Measurements from ENCODE around the gene SCN3B.

Gene SCN3B

DNA sequence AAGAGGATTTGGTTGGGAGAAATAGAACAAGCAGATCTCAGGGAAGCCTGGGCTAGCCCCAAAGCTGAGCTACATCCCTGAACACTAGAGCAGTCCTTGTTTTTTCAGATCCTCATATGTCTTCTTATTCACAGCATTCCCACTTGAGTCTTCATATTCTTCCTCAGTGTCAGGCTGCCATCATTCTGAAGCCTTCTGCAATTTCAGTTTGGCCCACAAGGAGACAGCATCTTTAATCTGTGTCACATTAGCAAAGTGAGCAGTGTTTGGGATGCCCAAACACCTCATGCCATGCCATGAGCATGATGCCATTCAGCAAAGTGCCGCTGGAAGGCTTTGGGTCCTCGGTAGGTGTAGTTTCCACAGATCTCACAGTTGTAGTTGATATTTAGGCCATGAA is 56.6 kb downstream of the SCN3B start:
- DNase-seq (ENCODE audit: low read depth), result no peak

DNA sequence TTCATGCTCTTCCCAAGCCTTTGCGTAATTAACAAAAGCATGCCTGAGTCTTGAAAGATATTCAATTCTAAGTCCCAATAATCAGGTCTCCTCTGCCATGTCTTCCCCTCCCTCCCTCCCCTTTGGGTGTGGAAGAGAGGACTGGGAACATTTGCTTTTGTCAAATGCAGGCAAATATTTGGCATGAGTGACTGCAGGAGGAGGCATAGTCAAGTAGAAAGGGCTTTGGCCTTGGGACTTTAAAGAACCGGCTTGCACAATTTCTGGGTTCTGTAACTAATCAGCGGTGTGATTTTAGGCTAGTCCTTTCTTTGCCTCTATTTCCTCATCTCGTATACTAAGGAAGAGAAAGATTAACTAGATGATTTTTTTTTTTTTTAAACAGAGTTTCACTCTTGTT is 59.5 kb downstream of the SCN3B start:
- no peak for DNase-seq (ENCODE audit: low read depth)

DNA sequence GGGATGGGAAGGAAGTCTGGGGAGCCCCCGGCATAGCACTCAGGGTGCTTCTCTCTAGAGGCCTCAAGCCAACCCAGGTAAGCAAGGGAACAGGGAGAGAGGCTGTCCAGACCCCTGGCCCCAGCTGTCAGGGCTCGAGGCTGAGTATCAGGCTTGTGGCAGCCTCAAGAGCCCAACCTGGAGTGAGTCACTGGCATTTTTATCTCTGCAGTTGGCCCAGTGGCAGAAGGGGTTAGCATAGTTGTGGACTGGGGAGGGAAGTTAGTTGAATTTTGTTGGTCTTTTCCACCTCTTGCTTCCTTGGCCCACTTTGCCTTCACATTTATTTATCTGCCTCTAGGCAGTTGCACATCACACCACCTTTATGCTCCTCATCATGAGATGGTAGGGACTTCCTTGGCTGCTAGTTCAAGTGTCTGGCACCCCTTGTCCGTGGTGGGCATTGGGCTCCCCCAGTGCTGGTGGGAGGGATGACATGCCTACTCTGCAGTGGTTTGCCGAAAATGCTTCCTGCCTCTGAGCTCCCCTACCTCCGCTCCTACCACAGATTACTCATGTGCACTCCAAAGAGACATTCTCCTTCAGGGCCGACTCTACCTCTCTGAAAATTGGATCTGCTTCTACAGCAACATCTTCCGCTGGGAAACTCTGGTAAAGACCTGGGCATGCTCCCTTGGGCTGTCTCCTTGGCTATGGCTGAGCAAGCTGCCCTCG is 60.1 kb downstream of the SCN3B start:
- no peak for DNase-seq (ENCODE audit: low read depth)

DNA sequence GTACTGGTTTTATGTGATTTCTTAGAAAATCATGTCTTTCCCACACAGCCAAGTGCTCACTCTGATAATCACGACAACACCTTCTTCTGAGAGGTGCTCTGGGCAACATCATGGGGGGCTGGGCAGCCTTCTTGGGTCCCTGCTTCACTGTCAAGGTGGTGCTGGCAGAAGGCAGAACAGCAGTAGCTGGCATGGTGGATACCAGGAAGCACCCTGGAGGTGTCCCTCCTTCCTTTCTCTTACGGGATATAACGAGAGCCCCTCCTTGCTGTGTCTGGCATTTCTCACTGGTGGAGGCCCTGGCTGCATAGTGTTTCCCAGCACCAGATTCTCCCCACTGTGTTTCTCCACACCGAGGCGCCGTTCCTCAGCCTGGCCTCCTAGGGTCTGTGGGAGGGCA is 60.9 kb downstream of the SCN3B start:
- DNase-seq (ENCODE audit: low read depth), result no peak

DNA sequence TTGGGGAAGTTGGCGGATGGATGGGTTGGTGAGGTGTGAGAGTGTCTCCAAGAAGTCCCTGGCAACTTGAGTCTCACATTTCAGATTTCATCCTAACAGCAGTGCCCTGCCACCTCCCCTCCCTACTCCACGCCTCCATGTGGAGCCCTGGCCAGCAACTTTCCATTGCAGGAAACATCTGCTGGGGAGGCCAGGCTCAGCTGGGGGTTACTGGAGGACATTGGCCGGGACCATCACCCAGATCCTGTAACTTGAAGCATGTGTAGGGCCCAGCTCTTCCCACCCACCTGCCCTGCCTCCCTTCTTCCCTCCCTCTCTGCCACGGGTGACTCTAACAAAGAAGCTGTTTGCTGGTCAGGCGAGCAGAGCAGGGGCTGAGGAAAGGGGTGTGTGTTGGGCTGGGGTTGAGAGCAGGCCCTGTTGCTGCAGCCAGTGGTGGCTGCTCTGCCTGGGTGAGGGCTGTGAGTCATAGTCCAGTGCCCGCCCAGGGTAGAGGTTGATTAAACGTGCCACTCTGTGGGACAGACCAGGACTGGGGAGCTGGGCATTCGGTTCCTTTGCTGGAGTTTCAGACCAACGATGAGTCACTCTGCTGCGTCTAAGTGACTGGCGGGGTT is 64.0 kb downstream of the SCN3B start:
- DNase-seq (ENCODE audit: low read depth), result peak; percentile 23

DNA sequence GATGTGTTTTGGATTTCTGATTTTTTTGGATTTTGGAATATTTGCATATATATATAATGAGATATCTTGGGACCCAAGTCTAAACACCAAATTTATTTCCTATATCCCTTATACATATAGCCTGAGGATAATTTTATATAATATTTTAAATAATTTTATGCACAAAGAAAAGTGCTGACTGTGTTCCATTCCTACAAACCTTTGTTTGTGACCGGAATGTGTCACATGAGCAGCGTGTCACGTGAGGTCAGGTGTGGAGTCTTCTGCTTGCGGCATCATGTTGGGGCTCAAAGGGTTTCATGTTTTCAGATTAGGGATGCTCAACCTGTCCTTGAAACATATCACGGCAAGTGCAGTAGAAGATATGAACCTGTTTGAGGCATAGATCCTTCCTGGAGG is 65.6 kb downstream of the SCN3B start:
- no peak for DNase-seq (ENCODE audit: low read depth)

DNA sequence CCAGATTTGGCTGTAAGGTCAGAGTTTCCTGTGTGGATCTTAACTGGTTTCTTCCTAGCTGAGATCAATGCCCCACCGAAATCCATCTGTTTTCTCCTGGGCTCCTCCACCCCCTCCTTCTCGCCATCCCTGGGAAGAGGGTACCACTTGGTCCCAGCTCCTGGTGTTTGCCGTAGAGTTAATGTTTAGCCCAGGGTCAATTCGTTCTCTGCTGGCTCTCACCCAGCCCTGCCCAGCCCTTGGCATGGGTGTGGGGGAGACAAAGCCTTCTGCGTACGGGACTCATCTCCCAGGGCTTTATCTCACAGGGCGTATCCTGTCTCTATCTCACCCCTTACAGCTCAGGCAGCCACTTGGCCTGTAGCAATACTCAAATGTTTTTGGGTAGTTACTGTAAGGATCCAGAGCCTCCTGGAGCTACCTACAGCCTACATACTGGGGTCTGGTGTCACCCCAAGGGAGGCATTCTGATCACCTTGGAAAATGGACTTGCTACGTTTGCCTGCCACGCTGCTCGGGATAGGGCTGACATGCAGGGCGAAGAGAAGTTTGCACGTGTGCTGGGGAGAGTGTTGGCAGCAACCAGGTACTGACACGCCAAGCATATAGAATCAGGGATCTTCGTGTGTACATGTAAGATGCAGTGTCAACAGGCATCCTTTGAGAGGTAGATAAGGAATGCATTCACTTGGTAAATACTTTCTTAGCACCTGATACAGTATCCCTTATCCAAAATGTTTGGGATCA is 66.1 kb downstream of the SCN3B start:
- no peak for DNase-seq (ENCODE audit: low read depth)

DNA sequence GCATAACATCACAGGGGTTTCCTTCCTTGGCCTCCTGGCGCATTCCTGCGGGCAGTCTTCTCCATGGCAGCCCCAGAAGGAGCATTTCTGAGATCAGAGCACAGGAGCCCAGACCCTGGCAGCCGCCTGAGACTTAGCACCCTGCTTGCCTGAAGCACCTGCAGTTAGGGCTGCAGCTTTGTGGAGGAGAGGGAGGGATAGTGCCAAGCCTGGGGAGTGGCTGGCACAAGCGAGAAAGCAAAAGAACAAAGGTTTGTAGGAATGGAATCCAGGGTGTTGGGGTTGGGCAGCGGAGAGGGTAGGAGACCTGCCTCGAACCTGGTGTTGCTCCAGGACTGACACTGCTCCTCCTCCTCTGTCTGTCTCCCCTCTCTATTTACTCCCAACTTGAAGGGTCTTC is 66.9 kb downstream of the SCN3B start:
- no peak for DNase-seq (ENCODE audit: low read depth)

DNA sequence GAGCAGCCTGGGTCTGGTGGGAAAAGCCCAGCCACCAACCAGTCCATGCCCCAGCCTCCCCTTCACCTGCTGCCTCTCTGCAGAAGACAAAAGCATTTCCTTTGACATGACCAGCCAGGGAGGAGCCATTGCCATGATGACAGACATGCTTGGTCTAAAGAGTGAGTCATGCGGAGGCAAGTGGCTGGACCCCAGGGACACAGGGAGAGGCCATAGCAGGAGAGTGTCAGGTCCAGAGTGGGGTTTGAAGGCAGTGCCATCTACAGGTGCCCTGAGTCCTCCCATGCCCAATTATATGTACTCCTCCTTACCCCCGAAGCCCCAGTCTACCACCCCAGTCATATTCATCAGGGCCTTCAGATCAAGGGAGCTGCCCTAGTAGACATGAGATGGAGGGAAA is 67.4 kb downstream of the SCN3B start:
- DNase-seq (ENCODE audit: low read depth), result no peak

DNA sequence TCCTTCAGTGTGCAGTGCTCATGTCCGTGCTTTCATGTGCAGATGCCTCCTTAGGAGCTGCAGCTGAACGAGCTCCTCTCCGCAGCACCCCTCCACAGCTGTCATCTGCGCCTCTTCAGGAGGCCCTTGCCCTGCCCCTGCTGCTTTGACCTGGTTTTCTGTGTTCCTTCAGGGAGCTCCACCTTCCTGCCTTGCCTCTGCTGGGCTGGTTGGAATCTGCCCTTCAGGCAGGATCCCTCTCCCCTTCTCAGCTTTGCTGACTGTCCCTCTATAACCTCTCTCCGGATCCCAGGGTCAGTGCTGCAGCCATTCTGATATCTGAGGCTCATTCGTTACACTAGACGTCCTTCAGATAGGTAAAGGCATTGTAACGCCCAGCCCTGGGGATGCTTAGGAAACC is 67.9 kb downstream of the SCN3B start:
- DNase-seq (ENCODE audit: low read depth), result no peak

DNA sequence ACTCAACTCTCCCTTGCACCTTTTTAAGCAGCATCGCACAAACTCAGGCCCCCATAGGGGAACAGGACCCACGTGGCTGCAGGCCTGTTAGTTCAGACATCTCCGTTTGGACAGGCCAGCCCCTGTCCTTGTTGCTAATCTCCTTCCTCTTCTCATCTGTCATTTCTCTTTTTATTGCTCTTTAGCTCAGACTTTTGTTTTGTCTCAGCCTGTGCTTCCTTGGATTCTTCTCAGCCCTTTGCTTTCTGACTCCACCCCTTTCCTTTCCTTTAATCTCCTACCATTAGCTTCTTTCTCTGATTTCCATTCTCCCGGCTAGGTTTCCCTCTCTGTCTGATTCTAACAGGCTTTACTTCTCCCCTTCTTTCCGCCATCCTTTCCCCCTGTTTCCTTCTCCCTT is 68.7 kb downstream of the SCN3B start:
- DNase-seq (ENCODE audit: low read depth), result no peak

DNA sequence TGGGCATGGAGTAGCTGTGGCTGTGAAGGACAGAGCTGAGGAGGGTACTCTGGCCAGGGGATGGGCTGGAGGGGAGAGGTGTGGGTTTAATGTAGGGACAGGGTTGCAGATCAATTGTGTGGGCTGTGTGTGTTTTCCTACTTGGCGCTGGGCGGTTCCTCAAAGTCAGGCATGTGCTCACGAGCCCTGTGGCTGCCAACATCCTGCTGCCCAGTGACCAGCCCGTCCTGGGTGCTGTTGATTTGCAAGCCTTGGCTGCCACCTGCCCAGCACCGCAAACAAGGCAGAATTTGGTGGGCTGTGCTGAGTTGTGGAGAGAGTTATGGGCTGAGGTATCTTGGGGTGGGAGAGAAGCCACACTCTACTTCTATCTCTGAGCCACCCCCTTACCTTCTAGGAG is 69.2 kb downstream of the SCN3B start:
- no peak for DNase-seq (ENCODE audit: low read depth)

DNA sequence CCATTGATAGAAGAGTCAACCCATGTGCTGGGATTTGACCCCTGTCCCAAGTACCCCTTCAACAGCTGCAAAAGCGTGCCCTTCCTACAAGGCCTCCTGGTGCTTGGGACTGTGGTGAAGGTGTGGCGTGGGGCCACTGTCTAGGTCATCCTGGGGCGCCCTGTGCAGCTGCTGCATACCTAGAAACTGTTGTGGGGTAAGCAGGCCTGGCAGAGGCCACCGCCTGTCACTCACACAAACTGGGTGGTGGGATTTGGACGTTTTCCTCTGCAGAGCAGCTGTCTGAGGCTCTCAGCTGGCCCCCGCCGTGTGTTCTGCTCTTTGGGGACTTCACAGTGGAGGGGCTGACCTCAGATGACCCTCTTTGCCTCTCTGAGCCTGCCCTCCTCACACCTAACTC is 69.7 kb downstream of the SCN3B start:
- DNase-seq (ENCODE audit: low read depth), result no peak

DNA sequence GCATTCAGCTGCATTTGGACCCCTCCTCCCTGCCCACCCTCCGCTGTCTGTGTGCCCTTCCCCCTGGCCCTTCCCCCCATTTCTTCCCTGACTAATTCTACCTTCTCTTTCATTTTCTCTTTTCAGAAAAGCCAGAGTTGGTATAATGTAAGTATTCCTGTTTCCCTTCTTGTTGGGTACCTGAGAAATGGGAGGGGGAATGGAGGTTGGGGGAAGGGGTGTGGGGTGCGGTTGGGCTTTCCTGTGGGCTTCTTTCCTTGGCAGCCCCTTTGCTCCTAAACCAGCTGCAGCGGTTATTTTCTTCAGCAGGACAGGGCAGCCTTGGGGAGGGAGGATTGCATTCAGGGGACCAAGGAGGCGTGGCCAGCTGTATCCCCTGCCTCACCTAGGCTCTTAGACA is 70.2 kb downstream of the SCN3B start:
- no peak for DNase-seq (ENCODE audit: low read depth)

DNA sequence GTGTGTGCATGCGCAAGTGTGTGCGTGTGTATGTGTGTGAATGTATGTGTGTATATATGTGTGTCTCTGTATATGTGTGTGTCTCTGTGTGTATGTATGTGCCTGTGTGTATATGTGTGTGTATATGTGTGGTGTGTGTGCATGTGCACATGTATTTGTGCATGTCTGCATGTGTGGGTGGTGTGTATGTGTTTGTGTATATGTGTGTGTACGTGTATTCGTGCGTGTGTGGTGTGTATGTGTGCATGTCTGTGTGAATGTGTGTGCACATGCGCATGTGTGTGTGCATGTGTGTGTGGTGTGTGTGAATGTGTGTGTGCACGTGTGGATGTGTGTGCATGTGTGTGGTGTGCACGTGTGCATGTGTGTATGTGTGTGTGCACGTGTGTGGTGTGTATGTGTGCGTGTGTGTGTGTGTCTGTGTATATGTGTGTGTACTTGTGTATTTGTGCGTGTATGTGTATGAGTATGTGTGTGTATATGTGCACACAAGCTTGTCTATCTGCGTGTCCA is 71.4 kb downstream of the SCN3B start:
- DNase-seq (ENCODE audit: low read depth), result no peak

DNA sequence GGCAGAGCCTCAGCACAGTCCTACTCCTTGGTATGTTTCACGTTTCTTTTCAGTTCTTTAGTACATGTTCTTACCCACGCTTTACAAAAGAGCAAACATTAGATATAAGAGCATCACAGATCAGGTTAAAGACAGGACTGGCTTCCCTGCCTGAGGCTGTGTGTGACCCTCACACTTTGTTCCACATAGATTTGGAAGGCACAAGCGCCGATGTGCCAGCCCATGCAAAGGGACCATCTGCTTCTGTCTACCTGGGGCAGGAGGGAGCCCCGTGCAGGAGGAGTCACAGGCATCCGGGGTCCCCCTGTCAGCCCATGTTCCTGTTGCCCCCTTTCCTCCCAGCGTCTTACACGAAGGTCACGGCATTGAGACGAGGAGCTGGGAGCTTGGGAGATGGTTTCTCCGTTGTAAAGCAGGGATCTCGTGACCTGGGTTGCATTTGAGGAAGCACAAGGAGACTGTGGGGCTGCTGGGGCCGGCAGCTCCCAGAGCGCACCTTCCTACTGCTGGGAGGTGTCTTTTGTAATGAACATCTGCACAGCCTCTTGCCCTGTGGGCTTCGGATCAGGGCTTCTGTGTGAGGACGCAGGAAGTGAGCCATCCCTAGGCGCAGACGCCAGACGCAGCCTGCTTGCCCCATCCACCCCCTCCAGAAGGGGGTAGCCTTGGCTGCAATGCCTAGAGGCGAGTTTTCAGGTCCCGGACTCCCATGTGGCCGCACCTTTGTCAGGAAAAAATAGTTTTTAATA is 72.6 kb downstream of the SCN3B start:
- DNase-seq (ENCODE audit: low read depth), result no peak

DNA sequence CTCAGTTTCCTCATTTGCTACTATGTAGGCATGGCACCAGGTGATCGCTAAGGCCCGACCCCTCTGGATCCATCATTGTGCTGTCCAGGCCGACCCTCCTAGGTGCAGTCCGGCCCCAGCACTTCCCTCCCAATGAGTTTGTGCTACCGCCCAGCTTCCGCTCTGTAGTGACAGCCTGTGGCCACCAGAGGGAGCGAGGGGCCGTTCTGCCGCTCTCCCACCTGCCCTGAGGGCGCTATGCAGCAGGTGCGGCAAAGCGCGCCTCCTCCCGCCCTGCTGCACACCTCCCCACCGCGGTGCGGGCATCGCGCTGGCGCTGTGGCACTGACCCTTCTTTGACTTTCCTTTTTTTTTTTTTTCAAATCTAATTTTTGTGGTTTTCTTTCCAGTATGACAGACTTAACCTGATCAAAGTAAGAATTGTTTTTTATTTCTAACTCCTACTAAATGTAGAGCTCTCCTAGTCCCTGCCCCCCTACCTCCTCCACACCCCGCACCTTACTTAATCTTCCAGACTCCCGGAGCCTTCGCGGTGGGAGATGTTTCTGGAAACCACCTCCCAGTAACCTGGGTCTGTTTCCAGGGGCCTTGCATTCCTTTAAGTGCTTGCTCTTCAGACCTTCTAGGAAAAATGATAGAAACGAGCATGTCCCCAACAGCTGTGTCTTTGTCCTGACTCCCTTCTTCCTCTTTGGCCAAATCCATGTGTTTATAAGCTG is 73.7 kb downstream of the SCN3B start:
- no peak for DNase-seq (ENCODE audit: low read depth)

DNA sequence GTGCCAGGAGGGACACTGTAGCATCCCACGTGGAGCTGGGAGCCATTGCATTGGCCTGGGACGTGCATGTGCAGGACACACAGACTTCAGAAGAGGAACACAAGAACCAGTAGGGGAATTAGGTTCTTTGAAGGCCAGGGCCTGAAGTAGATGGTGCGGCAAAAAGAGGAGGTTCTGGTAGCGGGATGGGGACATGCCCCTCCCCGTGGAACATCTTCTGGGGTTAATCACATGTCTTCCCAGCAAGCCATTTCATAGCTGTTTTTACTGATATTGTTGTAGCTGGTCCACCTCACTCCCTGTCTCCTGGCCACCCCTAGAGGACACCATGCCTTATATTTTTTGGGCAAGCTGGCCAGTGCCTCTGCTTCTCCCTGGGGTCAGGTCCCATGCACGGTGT is 74.3 kb downstream of the SCN3B start:
- no peak for DNase-seq (ENCODE audit: low read depth)

DNA sequence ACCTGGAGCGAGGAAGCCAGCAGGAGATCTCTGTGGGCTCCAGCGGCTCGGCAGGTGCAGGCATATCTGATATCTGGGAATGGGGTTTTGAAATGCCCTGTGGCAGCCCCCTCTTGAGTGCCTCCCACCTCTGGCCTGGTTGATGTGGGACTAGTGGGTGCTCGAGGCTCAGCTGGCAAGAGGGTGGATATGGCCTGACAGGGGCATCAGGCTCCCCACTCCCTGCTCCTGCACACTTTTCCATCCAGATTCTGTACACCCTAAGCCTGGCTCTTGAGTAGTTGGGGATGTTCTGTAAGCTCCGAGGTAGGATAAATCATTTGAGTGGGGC is 75.0 kb downstream of the SCN3B start:
- no peak for DNase-seq (ENCODE audit: low read depth)
